HepG2 (cell line): ENCODE data around the gene SENP6. TPM values are rescaled to one million over a fixed set of nuclear protein-coding genes. Genes with fewer than 3 reads are reported as not detected.

Experiments
- ATAC-seq: fragments of 200-7000 bp; cut with Tn5 transposase; 3 replicates; pipeline ENCODE4 v1.9.1; 2020; ENCODE audit warnings: mild to moderate bottlenecking, moderate library complexity
- BruUV-seq: library from RNA; stranded (reverse); fragments of 400-500 nt; replicated peaks from 2 replicates; lab custom pipeline; 2021; lab: Mats Ljungman, UMichigan
- CTCF ChIA-PET: fragments of 300-600 bp; formaldehyde crosslinking; extraction: SDS; loops from one replicate; lab custom pipeline; 2021; ENCODE audit warnings: low total read pairs, inconsistent platforms, low intra/inter-chr PET ratio; lab: Yijun Ruan, JAX
- POLR2A ChIA-PET: fragments of 350-600 bp; sonication (Branson Sonifier 250); formaldehyde crosslinking; loops from one replicate; lab custom pipeline; 2020; ENCODE audit warnings: antibody characterized with exemption, inconsistent platforms; lab: Yijun Ruan, JAX
- DNase-seq: peaks from one replicate; pipeline ENCODE4 v3.0.0-alpha.2; 2015; ENCODE audit warnings: low spot score
- FAIRE-seq: peaks from 3 replicates; lab custom pipeline; 2011; peaks lifted over from hg19 to GRCh38; lab: Jason Lieb, UNC
- H2AFZ ChIP-seq: one replicate; pipeline ENCODE4 v1.6.1; 2011; ENCODE audit warnings: low read length, inconsistent platforms
- H3K27ac ChIP-seq: fragments of 300-600 bp; 3 replicates; pipeline ENCODE4 v1.8.0; 2011; ENCODE audit warnings: mixed run types, mild to moderate bottlenecking, mixed read lengths, low read length, inconsistent platforms; ENCODE audit not compliant: insufficient read depth; ENCODE audit errors: extremely low read length
- H3K27me3 ChIP-seq, 2 experiments: fragments of 200-600 bp in 1 of 2; 2 replicates in 1 of 2; 3 replicates in 1 of 2; pipeline versions ENCODE4 v1.6.0 to v1.8.0; 2011; ENCODE audit warnings: low read length in 2 of 2, mild to moderate bottlenecking in 2 of 2, moderate library complexity in 2 of 2, inconsistent platforms in 1 of 2; ENCODE audit not compliant: insufficient read depth in 2 of 2, control insufficient read depth in 1 of 2
- H3K36me3 ChIP-seq, 2 experiments: fragments of 200-600 bp in 1 of 2; replicated peaks in 1 of 2; 2 replicates in 1 of 2; 3 replicates in 1 of 2; pipeline versions ENCODE4 v1.5.1 to v1.8.0; 2011; ENCODE audit warnings: low read length in 2 of 2, inconsistent platforms in 1 of 2; ENCODE audit not compliant: insufficient read depth in 2 of 2, control insufficient read depth in 1 of 2
- H3K4me1 ChIP-seq: 2 replicates; pipeline ENCODE4 v1.5.1; 2012; ENCODE audit warnings: low read length, inconsistent platforms; ENCODE audit not compliant: insufficient read depth
- H3K4me2 ChIP-seq: 2 replicates; pipeline ENCODE4 v1.6.0; 2011; ENCODE audit warnings: low read depth, low read length, inconsistent platforms
- H3K4me3 ChIP-seq, 3 experiments: fragments of 200-600 bp in 1 of 3; sonication (generic), shearing (Covaris generic) in 1 of 3; replicated peaks in 1 of 3; 2 replicates each; pipeline ENCODE4 v1.5.1; 2011 to 2016; ENCODE audit warnings: low read length in 3 of 3, inconsistent platforms in 2 of 3, low read depth in 2 of 3, mild to moderate bottlenecking in 2 of 3, control low read depth in 1 of 3, mixed read lengths in 1 of 3; ENCODE audit not compliant: insufficient read depth in 1 of 3
- H3K79me2 ChIP-seq: one replicate; pipeline ENCODE4 v1.6.1; 2011; ENCODE audit warnings: low read length, inconsistent platforms; ENCODE audit not compliant: insufficient read depth
- H3K9ac ChIP-seq: 2 replicates; pipeline ENCODE4 v1.6.0; 2011; ENCODE audit warnings: mild to moderate bottlenecking, low read depth, low read length, inconsistent platforms; ENCODE audit not compliant: insufficient read depth
- H3K9me3 ChIP-seq: 2 replicates; pipeline ENCODE4 v1.5.1; 2012; ENCODE audit warnings: mild to moderate bottlenecking, low read length
- H4K20me1 ChIP-seq: 2 replicates; pipeline ENCODE4 v1.6.0; 2011; ENCODE audit warnings: inconsistent platforms, mild to moderate bottlenecking, low read length, moderate library complexity; ENCODE audit not compliant: insufficient read depth
- BHLHE40 ChIP-seq: IDR thresholded peaks from 2 replicates; pipeline ENCODE4 v1.6.1; 2011; ENCODE audit warnings: low read length, improper control_type of control experiment
- HHEX ChIP-seq: IDR thresholded peaks from 2 replicates; pipeline ENCODE4 v1.6.1; 2016; ENCODE audit warnings: control low read depth
- HNRNPK ChIP-seq: fragments of 200-400 bp; formaldehyde crosslinking; IDR thresholded peaks from 2 replicates; pipeline ENCODE4 v1.6.1; 2018; ENCODE audit warnings: low read length, low read depth, moderate library complexity, mild to moderate bottlenecking; ENCODE audit not compliant: poor library complexity, severe bottlenecking
- PCBP1 ChIP-seq: fragments of 200-400 bp; formaldehyde crosslinking; IDR thresholded peaks from 2 replicates; pipeline ENCODE4 v1.6.1; 2017; ENCODE audit warnings: mild to moderate bottlenecking, low read depth, low read length, borderline replicate concordance
- RAD21 ChIP-seq: fragments of 450-650 bp; formaldehyde crosslinking; IDR thresholded peaks from 2 replicates; pipeline ENCODE4 v1.5.0; 2020; ENCODE audit warnings: mild to moderate bottlenecking
- SKI ChIP-seq: fragments of 450-650 bp; IDR thresholded peaks from one replicate; pipeline ENCODE4 v1.6.1; 2018; ENCODE audit warnings: mild to moderate bottlenecking; ENCODE audit not compliant: partially characterized antibody
- SMAD1 ChIP-seq: sonication (generic); formaldehyde crosslinking; IDR thresholded peaks from 2 replicates; pipeline ENCODE4 v1.4.0; 2020; ENCODE audit warnings: missing genetic modification reagents, low read depth, mild to moderate bottlenecking, borderline replicate concordance
- SMC3 ChIP-seq: IDR thresholded peaks from 2 replicates; pipeline ENCODE4 v1.6.1; 2011; ENCODE audit warnings: low read length, improper control_type of control experiment
- STAG1 ChIP-seq: sonication (generic); formaldehyde crosslinking; IDR thresholded peaks from 2 replicates; pipeline ENCODE4 v1.4.0; 2020; ENCODE audit warnings: missing genetic modification reagents
- TBX2 ChIP-seq: sonication (generic); formaldehyde crosslinking; IDR thresholded peaks from 2 replicates; pipeline ENCODE4 v1.5.0; 2020; ENCODE audit warnings: missing genetic modification reagents, mild to moderate bottlenecking, borderline replicate concordance
- TSC22D2 ChIP-seq: sonication (generic); formaldehyde crosslinking; IDR thresholded peaks from 2 replicates; pipeline ENCODE4 v1.5.1; 2020; ENCODE audit warnings: missing genetic modification reagents, mild to moderate bottlenecking, borderline replicate concordance
- ZNF777 ChIP-seq: sonication (generic); formaldehyde crosslinking; IDR thresholded peaks from 2 replicates; pipeline ENCODE4 v1.4.0; 2020; ENCODE audit warnings: missing genetic modification reagents
- ZSCAN25 ChIP-seq: sonication (generic); formaldehyde crosslinking; IDR thresholded peaks from 2 replicates; pipeline ENCODE4 v1.8.0; 2022; ENCODE audit warnings: mild to moderate bottlenecking, missing genetic modification reagents
- WGBS: methylation state at CpG from one replicate; pipeline ENCODE4 v1.1.6; 2017; ENCODE audit warnings: low lambda C conversion rate; 5-methylcytosine and 5-hydroxymethylcytosine counted together
- in situ Hi-C: cut with HindIII; loops from 2 replicates; pipeline ENCODE4 v1.10.0; 2017; ENCODE audit warnings: low pct_unique_long_range_greater_than_20kb; ENCODE audit not compliant: extremely low pct_ligation_motif_present
- intact Hi-C: fragments of 100-400 bp; cut with micrococcal nuclease; formaldehyde crosslinking; loops from one replicate; pipeline ENCODE4 v1.10.0; 2022; ENCODE audit not compliant: unreplicated experiment
- polyA plus RNA-seq, 8 experiments: library from polyadenylated mRNA; depleted of rRNA in 3 of 8; stranded (reverse) in 7 of 8; unstranded in 1 of 8; fragments of >200 nt; fragmentation: Illumina TruSeq in 4 of 8; extraction: Trizol in 4 of 8; gene quantifications; 2 replicates each; pipeline versions ENCODE4 v1.2.1 to v1.2.3, GENCODE V29; 2011 to 2016; ENCODE audit warnings: low read depth in 4 of 8, missing spikeins in 1 of 8, mixed read lengths in 1 of 8; ENCODE audit not compliant: insufficient read depth in 1 of 8
- total RNA-seq, 5 experiments: library from RNA; depleted of rRNA; stranded (reverse); fragments of >200 nt; fragmentation: Illumina TruSeq; extraction: Trizol; gene quantifications; 2 replicates each; pipeline ENCODE4 v1.2.3, GENCODE V29; 2016; ENCODE audit warnings: low read depth in 1 of 5
- TF ChIP-seq, protein P1 (sequence below): sonication (generic); formaldehyde crosslinking; IDR thresholded peaks from 2 replicates; pipeline ENCODE4 v1.8.0; 2022; ENCODE audit warnings: mild to moderate bottlenecking, missing genetic modification reagents, borderline replicate concordance
- TF ChIP-seq, protein P2 (sequence below): sonication (generic); formaldehyde crosslinking; IDR thresholded peaks from 2 replicates; pipeline ENCODE4 v1.5.0; 2020; ENCODE audit warnings: mild to moderate bottlenecking, missing genetic modification reagents, borderline replicate concordance
- TF ChIP-seq, protein P3 (sequence below): sonication (generic); formaldehyde crosslinking; IDR thresholded peaks from 2 replicates; pipeline ENCODE4 v1.8.1; 2023; ENCODE audit warnings: mild to moderate bottlenecking, missing genetic modification reagents
- TF ChIP-seq, protein P4 (sequence below): sonication (generic); formaldehyde crosslinking; IDR thresholded peaks from 2 replicates; pipeline ENCODE4 v1.5.0; 2020; ENCODE audit warnings: mild to moderate bottlenecking, missing genetic modification reagents
- TF ChIP-seq, protein P5 (sequence below): sonication (generic); formaldehyde crosslinking; IDR thresholded peaks from 2 replicates; pipeline ENCODE4 v1.8.0; 2022; ENCODE audit warnings: missing genetic modification reagents, low read depth, mild to moderate bottlenecking, borderline replicate concordance

The SENP6 gene
- total and polyA plus RNA-seq, 2 of the 13 experiments (the other 11 are each of a cell fraction or from before 2014, with no cell fraction given): 21.9 to 50.1 TPM

DNA sequence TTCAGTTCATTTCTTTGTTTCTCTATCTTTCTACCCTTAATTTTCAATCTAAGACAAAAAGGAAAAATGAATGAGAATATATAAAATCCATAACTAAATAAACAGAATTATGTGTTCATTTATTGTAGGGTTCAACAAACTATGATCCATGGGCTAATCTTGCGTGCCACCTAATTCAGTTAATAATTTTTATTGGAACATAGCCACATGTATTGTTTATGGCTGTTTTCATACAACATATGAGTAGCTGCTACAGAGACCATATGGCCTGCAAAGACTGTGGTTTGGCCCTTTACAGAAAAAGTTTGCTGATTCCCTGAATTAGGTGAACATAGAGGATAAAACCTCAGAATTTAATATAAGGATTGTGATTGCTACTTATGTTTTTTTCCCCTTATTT lies 21.8 kb downstream of the SENP6 start:
- Histone ChIP-seq H3K4me1 (no peaks in the 10 kb centered on the region), H3K4me2 (no peak overlapping the region), H4K20me1 (peaks cover 4% of the 10 kb centered on the region; the same call in 1 of the 2 replicates), H2AFZ (no peak overlapping the region), H3K27me3 (no peaks in the 10 kb centered on the region), H3K9me3 (no peaks in the 10 kb centered on the region), H3K79me2 (peaks cover 57% of the 10 kb centered on the region), H3K36me3 (peaks cover 0 to 23% of the 10 kb centered on the region in 2 experiments; a peak in 3 of 5 replicates), H3K9ac (no peak overlapping the region), H3K4me3 (no peak overlapping the region), H3K27ac (no peak overlapping the region)
- DNase-seq (no peak), ATAC-seq (no peak), FAIRE-seq (no peak)
- in situ Hi-C loops (no loop called here), intact Hi-C loops (no loop called here)
- no TSS peak for BruUV-seq
- ChIA-PET CTCF (no interaction called here), POLR2A (no interaction called here)
- 95% methylated on average over 1 of the region's 1 CpG for WGBS
- TF ChIP-seq TBX2 (CRISPR knock-in tag): no peak
- TF ChIP-seq PCBP1: no peak
- TF ChIP-seq TSC22D2: no peak
- no peak for TF ChIP-seq BHLHE40
- no peak for TF ChIP-seq STAG1 (CRISPR knock-in tag)
- TF ChIP-seq, protein P1, sequence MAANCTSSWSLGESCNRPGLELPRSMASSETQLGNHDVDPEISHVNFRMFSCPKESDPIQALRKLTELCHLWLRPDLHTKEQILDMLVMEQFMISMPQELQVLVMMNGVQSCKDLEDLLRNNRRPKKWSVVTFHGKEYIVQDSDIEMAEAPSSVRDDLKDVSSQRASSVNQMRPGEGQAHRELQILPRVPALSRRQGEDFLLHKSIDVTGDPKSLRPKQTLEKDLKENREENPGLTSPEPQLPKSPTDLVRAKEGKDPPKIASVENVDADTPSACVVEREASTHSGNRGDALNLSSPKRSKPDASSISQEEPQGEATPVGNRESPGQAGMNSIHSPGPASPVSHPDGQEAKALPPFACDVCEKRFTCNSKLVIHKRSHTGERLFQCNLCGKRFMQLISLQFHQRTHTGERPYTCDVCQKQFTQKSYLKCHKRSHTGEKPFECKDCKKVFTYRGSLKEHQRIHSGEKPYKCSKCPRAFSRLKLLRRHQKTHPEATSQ (CRISPR knock-in tag): no peak
- TF ChIP-seq SMAD1: no peak
- TF ChIP-seq SKI: no peak
- TF ChIP-seq, protein P2, sequence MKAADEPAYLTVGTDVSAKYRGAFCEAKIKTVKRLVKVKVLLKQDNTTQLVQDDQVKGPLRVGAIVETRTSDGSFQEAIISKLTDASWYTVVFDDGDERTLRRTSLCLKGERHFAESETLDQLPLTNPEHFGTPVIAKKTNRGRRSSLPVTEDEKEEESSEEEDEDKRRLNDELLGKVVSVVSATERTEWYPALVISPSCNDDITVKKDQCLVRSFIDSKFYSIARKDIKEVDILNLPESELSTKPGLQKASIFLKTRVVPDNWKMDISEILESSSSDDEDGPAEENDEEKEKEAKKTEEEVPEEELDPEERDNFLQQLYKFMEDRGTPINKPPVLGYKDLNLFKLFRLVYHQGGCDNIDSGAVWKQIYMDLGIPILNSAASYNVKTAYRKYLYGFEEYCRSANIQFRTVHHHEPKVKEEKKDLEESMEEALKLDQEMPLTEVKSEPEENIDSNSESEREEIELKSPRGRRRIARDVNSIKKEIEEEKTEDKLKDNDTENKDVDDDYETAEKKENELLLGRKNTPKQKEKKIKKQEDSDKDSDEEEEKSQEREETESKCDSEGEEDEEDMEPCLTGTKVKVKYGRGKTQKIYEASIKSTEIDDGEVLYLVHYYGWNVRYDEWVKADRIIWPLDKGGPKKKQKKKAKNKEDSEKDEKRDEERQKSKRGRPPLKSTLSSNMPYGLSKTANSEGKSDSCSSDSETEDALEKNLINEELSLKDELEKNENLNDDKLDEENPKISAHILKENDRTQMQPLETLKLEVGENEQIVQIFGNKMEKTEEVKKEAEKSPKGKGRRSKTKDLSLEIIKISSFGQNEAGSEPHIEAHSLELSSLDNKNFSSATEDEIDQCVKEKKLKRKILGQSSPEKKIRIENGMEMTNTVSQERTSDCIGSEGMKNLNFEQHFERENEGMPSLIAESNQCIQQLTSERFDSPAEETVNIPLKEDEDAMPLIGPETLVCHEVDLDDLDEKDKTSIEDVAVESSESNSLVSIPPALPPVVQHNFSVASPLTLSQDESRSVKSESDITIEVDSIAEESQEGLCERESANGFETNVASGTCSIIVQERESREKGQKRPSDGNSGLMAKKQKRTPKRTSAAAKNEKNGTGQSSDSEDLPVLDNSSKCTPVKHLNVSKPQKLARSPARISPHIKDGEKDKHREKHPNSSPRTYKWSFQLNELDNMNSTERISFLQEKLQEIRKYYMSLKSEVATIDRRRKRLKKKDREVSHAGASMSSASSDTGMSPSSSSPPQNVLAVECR: no peak
- no peak for TF ChIP-seq SMC3
- TF ChIP-seq, protein P3, sequence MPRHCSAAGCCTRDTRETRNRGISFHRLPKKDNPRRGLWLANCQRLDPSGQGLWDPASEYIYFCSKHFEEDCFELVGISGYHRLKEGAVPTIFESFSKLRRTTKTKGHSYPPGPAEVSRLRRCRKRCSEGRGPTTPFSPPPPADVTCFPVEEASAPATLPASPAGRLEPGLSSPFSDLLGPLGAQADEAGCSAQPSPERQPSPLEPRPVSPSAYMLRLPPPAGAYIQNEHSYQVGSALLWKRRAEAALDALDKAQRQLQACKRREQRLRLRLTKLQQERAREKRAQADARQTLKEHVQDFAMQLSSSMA (CRISPR knock-in tag): no peak
- TF ChIP-seq ZSCAN25 (CRISPR knock-in tag): no peak
- no peak for TF ChIP-seq HHEX
- TF ChIP-seq HNRNPK: no peak
- no peak for TF ChIP-seq ZNF777 (CRISPR knock-in tag)
- TF ChIP-seq, protein P4, sequence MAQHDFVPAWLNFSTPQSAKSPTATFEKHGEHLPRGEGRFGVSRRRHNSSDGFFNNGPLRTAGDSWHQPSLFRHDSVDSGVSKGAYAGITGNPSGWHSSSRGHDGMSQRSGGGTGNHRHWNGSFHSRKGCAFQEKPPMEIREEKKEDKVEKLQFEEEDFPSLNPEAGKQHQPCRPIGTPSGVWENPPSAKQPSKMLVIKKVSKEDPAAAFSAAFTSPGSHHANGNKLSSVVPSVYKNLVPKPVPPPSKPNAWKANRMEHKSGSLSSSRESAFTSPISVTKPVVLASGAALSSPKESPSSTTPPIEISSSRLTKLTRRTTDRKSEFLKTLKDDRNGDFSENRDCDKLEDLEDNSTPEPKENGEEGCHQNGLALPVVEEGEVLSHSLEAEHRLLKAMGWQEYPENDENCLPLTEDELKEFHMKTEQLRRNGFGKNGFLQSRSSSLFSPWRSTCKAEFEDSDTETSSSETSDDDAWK (CRISPR knock-in tag): no peak
- TF ChIP-seq, protein P5, sequence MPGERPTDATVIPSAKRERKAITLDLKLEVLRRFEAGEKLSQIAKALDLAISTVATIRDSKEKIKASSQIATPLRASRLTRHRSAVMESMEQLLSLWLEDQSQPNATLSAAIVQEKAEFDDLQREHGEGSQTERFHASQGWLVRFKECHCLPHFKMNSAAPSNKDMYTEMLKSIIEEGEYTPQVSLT (CRISPR knock-in tag): no peak
- no peak for TF ChIP-seq RAD21 (CRISPR knock-in tag)
